Caco-2 (cell line): ENCODE data around the gene CISD1. TPM values are rescaled to one million over a fixed set of nuclear protein-coding genes. Genes with fewer than 3 reads are reported as not detected.
A peak's percentile ranks its signal among the peaks of the same experiment; 100 is the strongest.

Experiments
- BruUV-seq: library from RNA; stranded (reverse); fragments of 400-500 nt; replicated peaks from 2 replicates; lab custom pipeline; 2021; lab: Mats Ljungman, UMichigan
- CTCF ChIA-PET: fragments of 300-600 bp; sonication (Branson Sonifier 250); formaldehyde crosslinking; loops from one replicate; lab custom pipeline; 2022; ENCODE audit warnings: antibody characterized with exemption; lab: Charles Lee
- POLR2A ChIA-PET: fragments of 300-600 bp; sonication (Branson Sonifier 250); formaldehyde crosslinking; loops from one replicate; lab custom pipeline; 2022; ENCODE audit warnings: antibody characterized with exemption; lab: Charles Lee
- DNase-seq, 2 experiments: peaks; one replicate each; pipeline versions ENCODE4 v3.0.0 to v3.0.0-alpha.2; 2020 to 2022
- H3K27me3 ChIP-seq: replicated peaks from 2 replicates; pipeline ENCODE4 v1.6.0; 2011; ENCODE audit warnings: low read length; ENCODE audit not compliant: control insufficient read depth, insufficient read depth
- H3K36me3 ChIP-seq: 2 replicates; pipeline ENCODE4 v1.5.1; 2011; ENCODE audit warnings: low read length; ENCODE audit not compliant: control insufficient read depth, insufficient read depth
- H3K4me1 ChIP-seq: fragments of 250-450 bp; sonication (Bioruptor Pico); 2 replicates; pipeline ENCODE4 v1.5.1; 2020; ENCODE audit warnings: mild to moderate bottlenecking
- H3K4me3 ChIP-seq: 2 replicates; pipeline ENCODE4 v1.5.1; 2011; ENCODE audit warnings: low read depth, mild to moderate bottlenecking, control low read depth, low read length
- H3K9me3 ChIP-seq: fragments of 250-450 bp; sonication (Bioruptor Pico); 2 replicates; pipeline ENCODE4 v1.5.1; 2020; ENCODE audit warnings: mild to moderate bottlenecking, moderate library complexity
- H3K27ac Mint-ChIP-seq: one replicate; pipeline ENCODE4 v1.8.0; 2022; ENCODE audit warnings: mixed read lengths; ENCODE audit not compliant: unreplicated experiment
- H3K27me3 Mint-ChIP-seq: one replicate; pipeline ENCODE4 v1.8.0; 2022; ENCODE audit warnings: mixed read lengths; ENCODE audit not compliant: insufficient read depth, unreplicated experiment
- H3K36me3 Mint-ChIP-seq: one replicate; pipeline ENCODE4 v1.8.0; 2022; ENCODE audit warnings: mild to moderate bottlenecking, mixed read lengths; ENCODE audit not compliant: insufficient read depth, unreplicated experiment
- H3K4me1 Mint-ChIP-seq: one replicate; pipeline ENCODE4 v1.8.0; 2022; ENCODE audit warnings: low read depth, mixed read lengths; ENCODE audit not compliant: unreplicated experiment
- H3K4me3 Mint-ChIP-seq: one replicate; pipeline ENCODE4 v1.8.0; 2022; ENCODE audit warnings: mild to moderate bottlenecking, moderate library complexity, mixed read lengths; ENCODE audit not compliant: unreplicated experiment
- H3K9me3 Mint-ChIP-seq: one replicate; pipeline ENCODE4 v1.8.0; 2022; ENCODE audit warnings: mixed read lengths; ENCODE audit not compliant: unreplicated experiment
- intact Hi-C: fragments of 100-400 bp; cut with micrococcal nuclease; formaldehyde crosslinking; loops from one replicate; pipeline ENCODE4 v1.10.0; 2022; ENCODE audit not compliant: unreplicated experiment
- total RNA-seq: library from RNA; stranded (reverse); gene quantifications from 2 replicates; pipeline ENCODE4 v1.2.3, GENCODE V29; 2022
- TF ChIP-seq, protein P1 (sequence below), 2 experiments: fragments of 200-600 bp in 1 of 2; IDR thresholded peaks; 1 replicate in 1 of 2; 2 replicates in 1 of 2; pipeline versions ENCODE4 v1.5.1 to v1.8.0; 2011 to 2022; ENCODE audit warnings: antibody characterized with exemption in 1 of 2, control low read depth in 1 of 2, inconsistent platforms in 1 of 2, low read depth in 1 of 2, low read length in 1 of 2, mild to moderate bottlenecking in 1 of 2, moderate library complexity in 1 of 2; ENCODE audit not compliant: insufficient read depth in 1 of 2, severe bottlenecking in 1 of 2, unreplicated experiment in 1 of 2

The CISD1 gene
- total RNA-seq, 1 experiment from 2014 or later = 98.3 TPM

- intact Hi-C loops = no loop called here
- POLR2A ChIA-PET = no interaction called here
Observed at GRCh38 chr10:58316874-58317273, 47.9 kb downstream of the CISD1 start.

DNA sequence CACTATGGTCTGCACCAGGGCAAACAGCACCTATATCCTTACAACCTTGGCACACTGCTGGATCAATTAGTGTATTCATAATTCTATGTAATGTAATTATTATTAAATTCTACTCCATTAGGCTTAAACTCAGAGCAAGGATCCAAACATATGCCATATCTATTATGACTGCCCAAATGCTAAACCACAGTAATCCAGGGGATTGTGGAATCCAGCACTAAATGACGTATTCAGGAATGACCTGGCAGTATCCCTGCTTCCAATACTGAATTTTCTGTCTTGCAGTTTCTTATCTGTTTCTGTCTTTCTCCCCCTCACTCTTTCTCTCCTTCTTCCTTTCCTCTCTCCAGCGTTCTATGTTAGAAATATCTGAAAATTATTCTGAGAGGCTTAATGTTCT, 49.4 kb downstream of the CISD1 start:
- CTCF ChIA-PET = no interaction called here
- BruUV-seq = no TSS peak
- Mint-ChIP-seq H3K36me3 (no peaks in the 10 kb centered on the region), H3K27ac (no peak overlapping the region), H3K27me3 (peaks cover 3% of the 10 kb centered on the region), H3K9me3 (no peaks in the 10 kb centered on the region), H3K4me1 (peaks cover 8% of the 10 kb centered on the region), H3K4me3 (no peak overlapping the region)
- Histone ChIP-seq H3K27me3 (0 out of 2 replicates have a peak, but pooled peaks cover under 1% of the 10 kb centered on the region), H3K36me3 (no peaks in the 10 kb centered on the region), H3K9me3 (no peaks in the 10 kb centered on the region), H3K4me3 (no peak overlapping the region), H3K4me1 (peaks cover 6% of the 10 kb centered on the region; the same call in 1 of the 2 replicates)
- DNase-seq = no peak
- intact Hi-C loops = no loop called here
- TF ChIP-seq, protein P1, sequence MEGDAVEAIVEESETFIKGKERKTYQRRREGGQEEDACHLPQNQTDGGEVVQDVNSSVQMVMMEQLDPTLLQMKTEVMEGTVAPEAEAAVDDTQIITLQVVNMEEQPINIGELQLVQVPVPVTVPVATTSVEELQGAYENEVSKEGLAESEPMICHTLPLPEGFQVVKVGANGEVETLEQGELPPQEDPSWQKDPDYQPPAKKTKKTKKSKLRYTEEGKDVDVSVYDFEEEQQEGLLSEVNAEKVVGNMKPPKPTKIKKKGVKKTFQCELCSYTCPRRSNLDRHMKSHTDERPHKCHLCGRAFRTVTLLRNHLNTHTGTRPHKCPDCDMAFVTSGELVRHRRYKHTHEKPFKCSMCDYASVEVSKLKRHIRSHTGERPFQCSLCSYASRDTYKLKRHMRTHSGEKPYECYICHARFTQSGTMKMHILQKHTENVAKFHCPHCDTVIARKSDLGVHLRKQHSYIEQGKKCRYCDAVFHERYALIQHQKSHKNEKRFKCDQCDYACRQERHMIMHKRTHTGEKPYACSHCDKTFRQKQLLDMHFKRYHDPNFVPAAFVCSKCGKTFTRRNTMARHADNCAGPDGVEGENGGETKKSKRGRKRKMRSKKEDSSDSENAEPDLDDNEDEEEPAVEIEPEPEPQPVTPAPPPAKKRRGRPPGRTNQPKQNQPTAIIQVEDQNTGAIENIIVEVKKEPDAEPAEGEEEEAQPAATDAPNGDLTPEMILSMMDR (IDR thresholded peaks at IDR 0.05; ENCODE audit: insufficient read depth in 1 of 2, low read depth in 1 of 2, low read length in 1 of 2, severe bottlenecking in 1 of 2, unreplicated experiment in 1 of 2) = no peak
- POLR2A ChIA-PET = no interaction called here

More at GRCh38 chr10:58316874-58317273, 47.9 kb downstream of the CISD1 start:
- H3K27ac Mint-ChIP-seq = no peak overlapping the region
- H3K4me1 Mint-ChIP-seq = no peaks in the 10 kb centered on the region
- TF ChIP-seq, protein P1 (IDR thresholded peaks at IDR 0.05; ENCODE audit: insufficient read depth in 1 of 2, low read depth in 1 of 2, low read length in 1 of 2, severe bottlenecking in 1 of 2, unreplicated experiment in 1 of 2) = no peak
- H3K4me1 ChIP-seq = no peaks in the 10 kb centered on the region
- no peak overlapping the region for H3K4me3 Mint-ChIP-seq
- no peaks in the 10 kb centered on the region for H3K9me3 Mint-ChIP-seq
- no peaks in the 10 kb centered on the region for H3K9me3 ChIP-seq
- H3K36me3 ChIP-seq = no peaks in the 10 kb centered on the region
- no peak for DNase-seq
- peaks cover 3% of the 10 kb centered on the region for H3K27me3 Mint-ChIP-seq
- no peaks in the 10 kb centered on the region for H3K36me3 Mint-ChIP-seq
- no TSS peak for BruUV-seq
- no peak overlapping the region for H3K4me3 ChIP-seq
- H3K27me3 ChIP-seq = 0 out of 2 replicates have a peak, but pooled peaks cover 1% of the 10 kb centered on the region
- CTCF ChIA-PET = no interaction called here

- peak in 1 of 2 experiments; percentile 35 for DNase-seq
- intact Hi-C loops = loop anchor here (1.0 kb wide), 1 partner anchor 66 kb away; the partner anchor contains the start of gene TFAM
- POLR2A ChIA-PET = no interaction called here
- H3K27me3 ChIP-seq = no peaks in the 10 kb centered on the region
- no peaks in the 10 kb centered on the region for H3K36me3 ChIP-seq
- H3K4me1 Mint-ChIP-seq = peaks cover 8% of the 10 kb centered on the region
- H3K36me3 Mint-ChIP-seq = no peaks in the 10 kb centered on the region
- H3K27ac Mint-ChIP-seq = no peak overlapping the region
- no peaks in the 10 kb centered on the region for H3K9me3 ChIP-seq
- no TSS peak for BruUV-seq
- CTCF ChIA-PET = no interaction called here
- no peak overlapping the region for H3K4me3 Mint-ChIP-seq
- no peak overlapping the region for H3K4me3 ChIP-seq
- TF ChIP-seq, protein P1 (IDR thresholded peaks at IDR 0.05; ENCODE audit: insufficient read depth in 1 of 2, low read depth in 1 of 2, low read length in 1 of 2, severe bottlenecking in 1 of 2, unreplicated experiment in 1 of 2) = no peak
- peaks cover 3% of the 10 kb centered on the region for H3K27me3 Mint-ChIP-seq
- H3K4me1 ChIP-seq = peaks cover 6% of the 10 kb centered on the region; the same call in 1 of the 2 replicates
- H3K9me3 Mint-ChIP-seq = no peaks in the 10 kb centered on the region
Observed at GRCh38 chr10:58319599-58319998, 50.6 kb downstream of the CISD1 start.
